Right atrium auricular region (tissue), 2 donors: ENCODE measurements around the gene BEST1. TPM values are rescaled to one million over a fixed set of nuclear protein-coding genes. Genes with fewer than 3 reads are reported as not detected.
"Not testable (repeated sequence)": the region's sequence is repeated elsewhere in the genome, so short reads cannot be mapped to it uniquely, and the experiment has no call there.

ENCODE experiments used
- DNase-seq: peaks from one replicate; pipeline ENCODE4 v3.0.0-alpha.2; 2019; ENCODE audit warnings: low spot score
- H3K27ac ChIP-seq, 2 donors: fragments of 200-600 bp; sonication (generic); 1 replicate in 1 of 2; 2 replicates in 1 of 2; pipeline ENCODE4 v1.5.1; 2016 to 2019
- H3K27me3 ChIP-seq, 2 donors: fragments of 200-600 bp; sonication (generic); one replicate each; pipeline versions ENCODE4 v1.5.1 to v1.6.0; 2017 to 2019
- H3K36me3 ChIP-seq: fragments of 200-600 bp; sonication (generic); one replicate; pipeline ENCODE4 v1.5.1; 2016
- H3K4me1 ChIP-seq, 2 donors: fragments of 200-600 bp; sonication (generic); one replicate each; pipeline versions ENCODE4 v1.5.1 to v1.6.0; 2017 to 2019
- H3K4me3 ChIP-seq, 2 donors: fragments of 200-600 bp; sonication (generic); 1 replicate in 1 of 2; 2 replicates in 1 of 2; pipeline ENCODE4 v1.5.1; 2017 to 2019; ENCODE audit warnings: mild to moderate bottlenecking in 1 of 2, moderate library complexity in 1 of 2
- H3K9me3 ChIP-seq, 2 donors: fragments of 200-600 bp; sonication (generic); one replicate each; pipeline ENCODE4 v1.5.1; 2019
- CTCF ChIP-seq, 2 donors: fragments of 200-600 bp; sonication (generic); IDR thresholded peaks; one replicate each; pipeline ENCODE4 v1.5.1; 2019; ENCODE audit warnings: antibody characterized with exemption in 2 of 2
- total RNA-seq, 2 donors: library from RNA; depleted of rRNA; stranded (reverse); fragments of >200 nt; gene quantifications; one replicate each; pipeline ENCODE4 v1.1.0, GENCODE V29; 2016

Gene BEST1
- total RNA-seq, 2 donors from 2014 or later = 1.3 to 4.7 TPM

- Histone ChIP-seq H3K4me3 (no peak overlapping the region), H3K27me3 (no peaks in the 10 kb centered on the region), H3K36me3 (no peaks in the 10 kb centered on the region), H3K9me3 (peaks cover 0 to 6% of the 10 kb centered on the region in 2 donors), H3K4me1 (no peaks in the 10 kb centered on the region), H3K27ac (no peak overlapping the region)
- TF ChIP-seq CTCF (IDR thresholded peaks at IDR 0.05) = no peak
- no peak for DNase-seq
Observed at GRCh38 chr11:61996933-61997332, 46.8 kb downstream of the BEST1 start.

DNA sequence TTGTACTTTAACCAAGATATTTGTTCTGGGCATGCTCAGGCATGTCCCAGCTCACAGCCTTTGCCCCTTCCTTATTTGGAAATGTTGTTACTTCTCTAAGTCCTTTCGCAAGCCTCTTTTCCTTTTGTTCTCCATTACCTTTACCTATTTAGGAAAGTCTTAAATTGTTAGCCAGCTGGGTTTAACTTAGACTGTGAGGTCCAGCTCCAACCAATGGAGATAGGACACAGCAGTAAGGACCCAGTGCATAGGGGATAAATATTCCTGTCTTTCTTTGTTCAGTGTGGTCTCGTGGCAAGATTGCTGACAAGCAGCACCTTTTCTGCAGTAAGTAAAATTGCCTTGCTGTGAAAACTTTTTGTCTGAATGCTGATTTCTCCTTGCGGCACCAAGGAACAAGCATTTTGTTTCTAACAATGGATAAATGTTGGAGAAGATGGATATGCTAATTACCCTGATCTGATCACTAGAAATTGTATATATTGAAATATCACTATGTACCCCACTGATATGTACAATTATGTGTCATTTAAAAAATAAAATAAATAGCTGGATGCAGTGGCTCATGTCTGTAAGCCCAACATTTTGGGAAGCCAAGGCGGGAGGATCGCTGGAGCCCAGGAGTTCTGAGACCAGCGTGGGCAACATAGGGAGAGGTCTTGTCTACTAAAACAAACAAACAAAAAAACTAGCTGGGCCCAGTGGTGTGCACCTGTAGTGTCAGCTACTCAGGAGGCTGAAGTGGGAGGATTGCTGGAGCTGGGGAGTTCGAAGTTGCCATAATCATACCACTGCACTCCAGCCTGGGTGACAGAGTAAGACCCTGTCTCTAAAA is 49.2 kb downstream of the BEST1 start:
- no peaks in the 10 kb centered on the region for H3K27me3 ChIP-seq
- H3K27ac ChIP-seq = no peak overlapping the region
- H3K36me3 ChIP-seq = no peaks in the 10 kb centered on the region
- TF ChIP-seq CTCF (IDR thresholded peaks at IDR 0.05) = no peak
- no peak for DNase-seq
- no peak overlapping the region for H3K4me3 ChIP-seq
- peaks cover 0 to 1% of the 10 kb centered on the region in 2 donors for H3K4me1 ChIP-seq
- peaks cover 0 to 6% of the 10 kb centered on the region in 2 donors for H3K9me3 ChIP-seq

DNA sequence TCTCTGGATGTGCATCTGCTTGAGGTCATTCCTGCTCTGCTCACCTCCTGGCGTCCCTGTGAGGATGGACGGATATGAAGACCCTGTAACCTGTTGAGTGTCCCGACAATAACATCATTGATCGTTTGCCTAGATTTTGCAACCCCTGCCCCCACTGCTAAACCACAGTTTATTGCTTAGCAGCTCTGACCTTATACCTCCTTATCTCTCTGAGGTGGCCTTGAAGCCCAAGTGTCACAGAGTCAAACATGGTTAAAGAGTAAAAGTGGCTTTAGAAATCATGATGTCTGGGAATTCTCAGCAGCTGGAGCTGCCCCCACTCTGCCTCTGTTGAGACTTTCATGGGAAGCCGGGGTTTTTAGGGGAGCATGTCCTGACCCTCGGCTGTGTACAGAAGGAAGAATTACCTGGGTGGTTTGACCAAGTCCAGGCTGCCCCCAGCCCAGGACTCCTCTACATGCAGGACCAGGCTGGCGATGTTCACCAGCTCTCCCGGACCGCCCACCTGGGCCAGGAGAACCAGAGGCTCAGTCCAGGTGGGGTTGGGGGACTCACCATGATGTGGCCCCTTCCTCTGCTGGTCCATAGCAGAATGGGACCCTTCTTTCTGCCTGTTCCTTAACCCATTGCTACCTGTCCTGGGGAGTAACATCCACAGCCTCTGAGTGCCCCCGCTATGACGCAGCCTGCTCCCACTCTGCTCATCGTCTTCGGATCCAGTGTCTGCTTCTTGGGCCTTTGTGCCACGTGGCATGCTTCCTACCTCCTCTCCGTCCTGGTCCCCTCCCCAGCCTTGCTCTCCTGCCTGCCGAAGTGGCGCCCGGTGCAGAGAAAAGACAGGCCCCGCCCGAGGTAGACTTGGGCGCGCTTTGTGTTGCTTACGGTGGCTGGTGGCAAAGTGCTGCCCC is 50.6 kb downstream of the BEST1 start:
- H3K27ac ChIP-seq = no peak overlapping the region
- no peaks in the 10 kb centered on the region for H3K27me3 ChIP-seq

DNA sequence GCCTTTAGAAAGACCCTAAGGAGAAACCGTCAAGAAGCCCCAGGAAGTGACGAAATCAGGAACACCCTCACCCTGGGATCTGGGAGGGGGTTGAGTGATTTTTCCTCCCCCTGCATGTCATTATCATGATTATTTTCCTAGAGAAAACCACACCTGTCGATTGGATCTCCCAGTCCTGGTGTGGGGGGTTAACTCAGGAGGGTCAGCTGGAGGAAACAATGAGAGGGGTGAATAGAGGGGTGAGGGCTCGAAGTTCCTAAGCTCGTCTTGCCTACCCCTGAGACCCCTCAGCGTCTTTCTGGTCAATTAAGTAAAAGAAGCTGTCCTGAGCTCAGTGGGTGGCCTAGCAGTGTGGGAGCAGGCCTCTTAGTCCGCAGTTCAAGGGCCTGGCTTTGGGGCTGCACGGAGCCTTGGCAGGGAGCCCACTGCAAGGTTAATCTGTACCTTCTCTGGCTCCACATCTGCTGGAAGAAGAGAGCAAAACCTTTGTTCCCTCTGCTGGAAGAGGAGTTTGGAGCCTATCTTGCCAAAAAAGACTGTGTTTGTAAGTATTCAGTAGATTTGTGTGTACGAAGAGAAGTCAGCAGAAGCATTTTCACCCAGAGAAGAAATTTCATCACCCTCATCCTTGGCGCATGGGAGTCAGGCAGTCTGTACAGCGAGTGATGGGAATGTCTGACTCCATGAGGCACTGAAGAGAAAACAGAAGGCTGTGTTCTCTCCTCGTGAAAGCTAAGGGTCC is 51.5 kb downstream of the BEST1 start:
- Histone ChIP-seq H3K27me3 (no peaks in the 10 kb centered on the region), H3K36me3 (no peaks in the 10 kb centered on the region), H3K9me3 (peaks cover 0 to 6% of the 10 kb centered on the region in 2 donors), H3K27ac (no peak overlapping the region), H3K4me1 (peaks cover 0 to 17% of the 10 kb centered on the region in 2 donors), H3K4me3 (no peak overlapping the region)
- no peak for DNase-seq
- no peak for TF ChIP-seq CTCF (IDR thresholded peaks at IDR 0.05)

More for the DNA sequence above, 50.6 kb downstream of the BEST1 start:
- no peak for TF ChIP-seq CTCF (IDR thresholded peaks at IDR 0.05)
- Histone ChIP-seq H3K4me3 (no peak overlapping the region), H3K4me1 (peaks cover 0 to 16% of the 10 kb centered on the region in 2 donors), H3K9me3 (peaks cover 0 to 6% of the 10 kb centered on the region in 2 donors), H3K36me3 (no peaks in the 10 kb centered on the region)
- no peak for DNase-seq

DNA sequence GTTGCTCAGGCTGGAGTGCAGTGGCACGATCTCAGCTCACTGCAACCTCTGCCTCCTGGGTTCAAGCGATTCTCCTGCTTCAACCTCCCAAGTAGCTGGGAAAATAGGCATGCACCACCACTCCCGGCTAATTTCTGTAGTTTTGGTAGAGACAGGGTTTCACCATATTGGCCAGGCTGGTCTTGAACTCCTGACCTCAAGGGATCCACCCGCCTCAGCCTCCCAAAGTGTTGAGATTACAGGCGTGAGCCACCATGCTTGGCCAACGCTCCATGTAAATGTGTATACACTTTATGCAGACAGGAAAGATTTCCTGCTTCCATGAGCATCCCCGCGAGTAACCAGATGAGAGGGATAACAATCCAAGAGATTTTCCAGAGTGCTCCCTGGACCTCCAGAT is 52.1 kb downstream of the BEST1 start:
- H3K9me3 ChIP-seq, H3K36me3 ChIP-seq, H3K27ac ChIP-seq, H3K27me3 ChIP-seq, H3K4me3 ChIP-seq, DNase-seq: not testable (repeated sequence)
- H3K4me1 ChIP-seq = peaks cover 0 to 17% of the 10 kb centered on the region in 2 donors
